Thyroid gland (tissue), 4 donors: ENCODE measurements around the gene GATD1.

ENCODE experiments used
- POLR2A ChIP-seq, 2 donors: fragments of 450-650 bp; IDR thresholded peaks; one replicate each; pipeline ENCODE4 v1.6.1; 2017; ENCODE audit warnings: antibody characterized with exemption in 2 of 2, mild to moderate bottlenecking in 2 of 2, moderate library complexity in 1 of 2
- TF ChIP-seq, protein P1 (sequence below), 6 experiments: fragments of 200-600 bp in 3 of 6; fragments of 450-650 bp in 3 of 6; sonication (generic) in 3 of 6; IDR thresholded peaks; one replicate each; pipeline ENCODE4 v1.5.1; 2016 to 2019; ENCODE audit warnings: antibody characterized with exemption in 6 of 6, mild to moderate bottlenecking in 2 of 6, inconsistent platforms in 1 of 6, moderate library complexity in 1 of 6

DNA sequence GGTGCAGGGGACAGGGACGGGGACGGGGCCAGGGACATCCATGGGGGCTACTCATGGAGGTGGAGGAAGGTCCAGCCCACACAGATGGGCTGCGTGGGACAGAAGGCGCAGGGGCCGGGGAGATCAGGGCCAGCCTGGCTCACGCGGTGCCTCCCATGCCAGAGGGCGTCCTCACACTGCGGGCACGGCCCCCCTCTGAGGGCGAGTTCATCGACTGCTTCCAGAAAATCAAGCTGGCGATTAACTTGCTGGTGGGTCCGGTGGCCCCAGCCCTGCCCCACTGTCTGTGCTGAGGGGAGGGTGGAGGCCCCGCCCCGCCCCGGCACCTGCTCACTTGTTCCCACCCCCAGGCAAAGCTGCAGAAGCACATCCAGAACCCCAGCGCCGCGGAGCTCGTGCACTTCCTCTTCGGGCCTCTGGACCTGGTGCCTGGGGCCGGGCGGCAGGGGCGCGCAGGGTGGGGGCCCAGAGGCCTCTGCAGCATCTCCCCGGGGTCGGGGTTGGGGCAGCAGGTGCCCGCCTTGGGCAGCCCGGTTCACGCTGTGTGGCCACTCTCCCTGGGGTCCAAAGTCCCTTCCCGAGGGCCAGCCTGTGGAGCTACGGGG is 55.4 kb downstream of the GATD1 start:
- no peak for TF ChIP-seq POLR2A (IDR thresholded peaks at IDR 0.05)
- TF ChIP-seq, protein P1, sequence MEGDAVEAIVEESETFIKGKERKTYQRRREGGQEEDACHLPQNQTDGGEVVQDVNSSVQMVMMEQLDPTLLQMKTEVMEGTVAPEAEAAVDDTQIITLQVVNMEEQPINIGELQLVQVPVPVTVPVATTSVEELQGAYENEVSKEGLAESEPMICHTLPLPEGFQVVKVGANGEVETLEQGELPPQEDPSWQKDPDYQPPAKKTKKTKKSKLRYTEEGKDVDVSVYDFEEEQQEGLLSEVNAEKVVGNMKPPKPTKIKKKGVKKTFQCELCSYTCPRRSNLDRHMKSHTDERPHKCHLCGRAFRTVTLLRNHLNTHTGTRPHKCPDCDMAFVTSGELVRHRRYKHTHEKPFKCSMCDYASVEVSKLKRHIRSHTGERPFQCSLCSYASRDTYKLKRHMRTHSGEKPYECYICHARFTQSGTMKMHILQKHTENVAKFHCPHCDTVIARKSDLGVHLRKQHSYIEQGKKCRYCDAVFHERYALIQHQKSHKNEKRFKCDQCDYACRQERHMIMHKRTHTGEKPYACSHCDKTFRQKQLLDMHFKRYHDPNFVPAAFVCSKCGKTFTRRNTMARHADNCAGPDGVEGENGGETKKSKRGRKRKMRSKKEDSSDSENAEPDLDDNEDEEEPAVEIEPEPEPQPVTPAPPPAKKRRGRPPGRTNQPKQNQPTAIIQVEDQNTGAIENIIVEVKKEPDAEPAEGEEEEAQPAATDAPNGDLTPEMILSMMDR (IDR thresholded peaks at IDR 0.05): no peak
